ENCODE results near the gene CTDP1. TPM values are rescaled to one million over a fixed set of nuclear protein-coding genes. Genes with fewer than 3 reads are reported as not detected.
A peak's percentile ranks its signal among the peaks of the same experiment; 100 is the strongest.

CTDP1 gene
- total RNA-seq, 1 experiment from 2014 or later, result 24.9 TPM

GRCh38 chr18:79677221-79677620 lies 2.4 kb upstream of the CTDP1 start:
- H3K9ac ChIP-seq (ENCODE audit: low read length), result no peak overlapping the region
- RAD21 ChIA-PET (ENCODE audit: low non-redundant PET in 1 of 2, low total read pairs in 2 of 2, uncharacterized antibody in 2 of 2, unreplicated experiment in 2 of 2), result no interaction called here
- H3K36me3 ChIP-seq (ENCODE audit: control insufficient read depth in 1 of 2, insufficient read depth in 2 of 2, low read length in 2 of 2), result 0 out of 4 replicates have a peak, but pooled peaks cover 0 to 3% of the 10 kb centered on the region in 2 experiments
- no peaks in the 10 kb centered on the region for H3K27me3 ChIP-seq (ENCODE audit: insufficient read depth, low read length)
- CTCF ChIA-PET, result no interaction called here
- no peak overlapping the region for H3K4me3 ChIP-seq (replicated peaks in 1 of 2; ENCODE audit: low read depth in 1 of 2, low read length in 2 of 2)
- DNase-seq (ENCODE audit: low read depth, low spot score) (no peak), ATAC-seq (no peak)
- no TSS peak for BruUV-seq (replicated peaks)
- POLR2A ChIA-PET, result no interaction called here
- peaks cover 41% of the 10 kb centered on the region for H3K79me2 ChIP-seq (ENCODE audit: insufficient read depth, low read length)
- no peaks in the 10 kb centered on the region for H3K9me2 ChIP-seq (ENCODE audit: insufficient read depth)
- H2AFZ ChIP-seq (ENCODE audit: low read depth, low read length, poor library complexity, severe bottlenecking), result no peak overlapping the region
- no peak overlapping the region for H3K27ac ChIP-seq (ENCODE audit: low read depth, low read length)
- intact Hi-C loops (cut with micrococcal nuclease), result loop anchor here (5.0 kb wide), 1 partner anchor 430 kb away; the partner anchor contains the start of gene ADNP2
- peaks cover 11 to 21% of the 10 kb centered on the region in 2 experiments; a peak in 3 of 4 replicates for H3K4me1 ChIP-seq (ENCODE audit: control insufficient read depth in 1 of 2, insufficient read depth in 2 of 2, low read length in 2 of 2)
- peak overlapping the region; percentile 86; the same call in 1 of the 2 replicates for H3K4me2 ChIP-seq (ENCODE audit: low read length)
- no peaks in the 10 kb centered on the region for H4K20me1 ChIP-seq (ENCODE audit: insufficient read depth)
- no peaks in the 10 kb centered on the region for H3K9me3 ChIP-seq (ENCODE audit: control insufficient read depth in 1 of 2, insufficient read depth in 1 of 2, low read depth in 1 of 2, low read length in 2 of 2)
- no peak for TF ChIP-seq CEBPB (IDR thresholded peaks at IDR 0.05; ENCODE audit: low read depth)
- no peak for TF ChIP-seq SP1 (IDR thresholded peaks at IDR 0.05; ENCODE audit: low read depth)
- TF ChIP-seq EZH2phosphoT487 (IDR thresholded peaks at IDR 0.05; ENCODE audit: borderline replicate concordance), result no peak
- TF ChIP-seq ELF1 (IDR thresholded peaks at IDR 0.05; ENCODE audit: borderline replicate concordance, low read depth), result no peak
- TF ChIP-seq YY1 (IDR thresholded peaks at IDR 0.05; ENCODE audit: extremely low read depth, insufficient replicate concordance, low read depth, low read length), result no peak

- no peaks in the 10 kb centered on the region for H3K9me2 ChIP-seq (ENCODE audit: insufficient read depth)
- intact Hi-C loops (cut with micrococcal nuclease), result loop anchor here (2.0 to 5.0 kb wide), 3 partner anchors 287 to 429 kb away; partner anchors contain the start of genes ADNP2, HSBP1L1 and RBFA
- H3K79me2 ChIP-seq (ENCODE audit: insufficient read depth, low read length), result peaks cover 47% of the 10 kb centered on the region
- DNase-seq (ENCODE audit: low read depth, low spot score) (no peak), ATAC-seq (no peak)
- no peaks in the 10 kb centered on the region for H3K9me3 ChIP-seq (ENCODE audit: control insufficient read depth in 1 of 2, insufficient read depth in 1 of 2, low read depth in 1 of 2, low read length in 2 of 2)
- BruUV-seq (replicated peaks), result TSS peak; percentile 65
- H2AFZ ChIP-seq (ENCODE audit: low read depth, low read length, poor library complexity, severe bottlenecking), result no peak overlapping the region
- ChIA-PET POLR2A (no interaction called here), RAD21 (ENCODE audit: low non-redundant PET in 1 of 2, low total read pairs in 2 of 2, uncharacterized antibody in 2 of 2, unreplicated experiment in 2 of 2) (no interaction called here), CTCF (no interaction called here)
- peak overlapping the region; percentile 82 for H3K9ac ChIP-seq (ENCODE audit: low read length)
- peaks cover 11 to 21% of the 10 kb centered on the region in 2 experiments; a peak in 3 of 4 replicates for H3K4me1 ChIP-seq (ENCODE audit: control insufficient read depth in 1 of 2, insufficient read depth in 2 of 2, low read length in 2 of 2)
- 0 out of 4 replicates have a peak, but pooled peaks cover 0 to 3% of the 10 kb centered on the region in 2 experiments for H3K36me3 ChIP-seq (ENCODE audit: control insufficient read depth in 1 of 2, insufficient read depth in 2 of 2, low read length in 2 of 2)
- peak overlapping the region; percentile 86 for H3K4me2 ChIP-seq (ENCODE audit: low read length)
- H3K27me3 ChIP-seq (ENCODE audit: insufficient read depth, low read length), result no peaks in the 10 kb centered on the region
- H3K27ac ChIP-seq (ENCODE audit: low read depth, low read length), result peak overlapping the region; percentile 94
- H4K20me1 ChIP-seq (ENCODE audit: insufficient read depth), result no peaks in the 10 kb centered on the region
- H3K4me3 ChIP-seq (replicated peaks in 1 of 2; ENCODE audit: low read depth in 1 of 2, low read length in 2 of 2), result peak overlapping the region; percentile 87 to 88
- TF ChIP-seq FOSL1 (IDR thresholded peaks at IDR 0.05; ENCODE audit: low read depth) (no peak), SIN3A (IDR thresholded peaks at IDR 0.05; ENCODE audit: low read depth) (no peak), YY1 (IDR thresholded peaks at IDR 0.05; ENCODE audit: extremely low read depth, insufficient replicate concordance, low read depth, low read length) (no peak), MAX (IDR thresholded peaks at IDR 0.05) (no peak), ZNF274 (IDR thresholded peaks at IDR 0.05; ENCODE audit: low read depth, low read length) (no peak), RAD21 (IDR thresholded peaks at IDR 0.05; ENCODE audit: low read depth) (no peak), REST (IDR thresholded peaks at IDR 0.05; ENCODE audit: low read depth) (no peak), SP1 (IDR thresholded peaks at IDR 0.05; ENCODE audit: low read depth) (no peak), EZH2 (IDR thresholded peaks at IDR 0.05) (no peak), CEBPB (IDR thresholded peaks at IDR 0.05; ENCODE audit: low read depth) (no peak), POLR2A (IDR thresholded peaks at IDR 0.05; ENCODE audit: borderline replicate concordance, extremely low read depth, insufficient read depth, insufficient read length) (no peak), POLR2AphosphoS5 (IDR thresholded peaks at IDR 0.05; ENCODE audit: low read depth, low read length) (no peak), ZBTB33 (IDR thresholded peaks at IDR 0.05; ENCODE audit: extremely low read depth, insufficient replicate concordance, low read length) (no peak)
Observed at GRCh38 chr18:79677840-79678239, 1.8 kb upstream of the CTDP1 start.
